T-helper 9 cell (primary cell): ENCODE measurements around the gene MYD88.

Experiments used
- DNase-seq: peaks from one replicate; pipeline ENCODE4 v3.0.0-alpha.2; 2020
- total RNA-seq, 2 donors: gene quantifications; one replicate each; lab custom pipeline; 2026; lab: John Stamatoyannopoulos, UW

The MYD88 gene
- total RNA-seq, result 27.3 to 44.1 reads per million in 2 donors

DNA sequence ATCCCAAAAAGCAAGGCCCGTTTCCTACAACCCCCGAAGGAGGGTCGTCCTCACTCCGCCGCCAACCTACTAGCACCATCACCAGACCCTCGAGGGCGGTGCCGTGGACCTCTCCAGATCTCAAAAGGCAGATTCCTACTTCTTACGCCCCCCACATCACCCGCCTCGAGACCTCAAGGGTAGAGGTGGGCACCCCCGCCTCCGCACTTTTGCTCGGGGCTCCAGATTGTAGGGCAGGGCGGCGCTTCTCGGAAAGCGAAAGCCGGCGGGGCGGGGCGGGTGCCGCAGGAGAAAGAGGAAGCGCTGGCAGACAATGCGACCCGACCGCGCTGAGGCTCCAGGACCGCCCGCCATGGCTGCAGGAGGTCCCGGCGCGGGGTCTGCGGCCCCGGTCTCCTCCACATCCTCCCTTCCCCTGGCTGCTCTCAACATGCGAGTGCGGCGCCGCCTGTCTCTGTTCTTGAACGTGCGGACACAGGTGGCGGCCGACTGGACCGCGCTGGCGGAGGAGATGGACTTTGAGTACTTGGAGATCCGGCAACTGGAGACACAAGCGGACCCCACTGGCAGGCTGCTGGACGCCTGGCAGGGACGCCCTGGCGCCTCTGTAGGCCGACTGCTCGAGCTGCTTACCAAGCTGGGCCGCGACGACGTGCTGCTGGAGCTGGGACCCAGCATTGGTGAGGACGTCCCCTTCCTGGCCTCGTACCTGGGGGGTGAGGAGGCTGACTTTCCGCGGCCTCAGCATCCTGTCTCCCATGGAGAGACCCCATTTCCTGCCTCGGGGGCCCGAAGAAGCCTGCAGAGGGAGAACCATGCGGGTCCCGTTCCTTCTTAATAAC, at the start of gene MYD88:
Gene MYD88, plus strand, starts transcription at position 313 of the 842 bp plus-strand sequence. Its CDS starts 40 bp downstream, at position 353.
- peak; percentile 78 for DNase-seq

DNA sequence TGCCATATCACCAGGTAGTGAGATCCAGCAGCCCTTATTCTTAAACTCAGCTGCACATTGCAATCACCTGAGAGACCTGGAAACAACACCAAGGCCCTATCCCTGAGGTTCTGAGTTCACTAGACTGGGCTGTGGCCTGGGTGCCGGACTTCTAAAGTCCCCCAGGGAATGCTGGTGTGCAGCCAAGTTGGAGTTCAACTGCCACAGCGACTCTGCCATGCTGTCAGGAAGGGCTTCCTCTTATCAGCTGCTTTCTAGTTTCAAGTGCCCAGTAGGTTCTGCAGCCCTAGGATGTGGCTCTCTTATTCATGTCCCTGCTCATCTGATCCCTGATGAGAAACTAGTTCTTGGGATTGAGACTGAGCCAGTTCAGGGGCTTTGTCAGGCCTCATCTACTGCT, 49.3 kb upstream of the MYD88 start:
- DNase-seq, result no peak

DNA sequence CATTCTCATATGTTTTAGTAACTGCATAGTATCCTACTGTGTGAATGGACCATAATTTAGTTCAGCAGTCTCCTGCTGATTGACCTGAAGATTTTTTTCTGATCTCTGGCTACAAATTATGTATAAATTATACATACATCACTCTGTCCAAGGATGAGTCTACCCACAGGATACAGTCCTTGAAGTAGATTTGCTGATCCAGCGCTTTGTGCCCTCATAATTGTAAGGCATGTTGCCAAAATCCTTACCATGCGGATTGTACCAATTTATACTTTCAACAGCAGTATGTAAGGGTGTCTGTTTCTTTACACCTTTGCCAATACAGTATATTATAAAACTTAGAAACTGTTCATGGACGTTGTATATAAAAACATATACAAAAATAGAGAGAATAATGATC, 48.0 kb upstream of the MYD88 start:
- no peak for DNase-seq

GRCh38 chr3:38094999-38095398, 43.5 kb upstream of the MYD88 start:
- DNase-seq, result no peak

DNA sequence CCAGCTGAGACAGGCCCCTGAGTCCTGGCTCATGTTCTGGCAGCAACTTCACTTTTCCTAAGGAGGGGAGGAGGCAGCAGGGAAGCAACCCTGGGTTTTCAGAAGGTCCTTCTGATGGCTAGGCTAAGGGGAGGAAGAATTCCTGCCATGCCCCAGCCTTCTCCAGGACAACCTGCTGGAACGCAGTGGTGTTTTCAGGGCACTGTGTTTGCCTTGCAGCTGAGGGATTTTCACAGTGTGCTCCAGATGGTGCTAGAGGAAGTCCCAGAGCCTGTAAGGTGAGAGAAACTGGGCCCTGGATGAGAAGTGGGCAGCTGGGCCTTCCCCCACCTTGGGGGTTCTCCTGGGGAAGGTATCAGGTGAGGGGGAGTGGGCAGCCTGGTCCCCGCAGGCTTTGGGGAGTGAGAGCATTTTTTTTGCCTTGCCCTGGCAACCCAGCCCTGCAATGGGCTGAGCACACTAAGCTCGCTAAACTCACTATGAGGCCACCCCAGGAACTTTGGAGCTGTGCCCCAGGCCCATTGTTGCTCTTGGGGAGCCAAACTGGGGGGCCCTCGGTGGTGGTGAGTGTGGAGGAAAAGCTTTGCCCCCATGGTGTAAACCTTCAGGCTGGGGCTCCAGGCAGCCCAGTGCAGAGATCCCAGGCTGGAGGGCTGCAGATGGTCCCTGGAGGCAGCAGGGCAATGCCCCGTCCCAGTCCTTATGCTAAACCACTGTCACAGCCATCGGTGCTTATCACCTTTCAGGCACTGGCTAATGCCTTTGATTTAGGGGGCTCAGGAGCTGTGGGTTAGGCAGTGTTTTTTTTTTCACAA, 42.6 kb upstream of the MYD88 start:
- no peak for DNase-seq

GRCh38 chr3:38097446-38098375, 40.8 kb upstream of the MYD88 start:
- no peak for DNase-seq

- DNase-seq, result no peak
Measured at GRCh38 chr3:38098376-38098723, 40.1 kb upstream of the MYD88 start.

DNA sequence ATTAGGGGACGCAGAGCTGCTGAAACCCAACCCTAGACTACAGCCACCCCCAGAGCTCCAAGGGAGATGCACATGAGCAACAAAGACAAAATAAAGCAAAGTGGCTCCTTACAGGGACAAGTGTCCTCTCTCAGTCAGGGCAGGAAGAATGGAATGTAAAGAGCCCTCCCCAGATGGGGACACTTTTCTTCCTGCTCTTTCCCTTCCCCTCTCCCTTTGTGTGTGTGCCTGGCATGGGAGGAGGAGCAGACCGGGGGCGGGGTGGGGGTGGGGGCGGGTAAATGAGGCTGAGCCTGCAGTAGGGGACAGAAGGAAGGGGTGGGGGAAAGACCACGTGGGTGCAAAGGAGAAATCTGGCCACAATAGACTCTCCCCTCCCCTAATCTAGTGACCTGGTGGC, 38.9 kb upstream of the MYD88 start:
- no peak for DNase-seq

DNA sequence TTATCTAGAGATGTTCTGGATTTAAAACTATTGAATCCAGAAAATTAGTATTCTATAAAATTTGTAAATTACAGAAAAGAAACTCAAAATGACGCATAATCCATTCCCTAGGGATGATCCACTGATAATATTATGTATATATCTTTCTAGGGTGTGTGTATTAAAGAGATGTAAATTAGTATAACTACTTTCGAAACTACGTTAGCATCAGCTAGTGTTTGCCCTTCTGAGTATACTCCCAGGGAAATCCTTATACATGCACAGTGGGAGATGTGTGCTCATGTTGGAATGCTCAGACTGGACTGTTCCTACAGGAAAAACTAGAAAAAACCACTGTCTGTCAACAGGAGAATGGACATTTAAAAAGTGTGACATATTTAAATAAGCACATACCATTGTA, 38.0 kb upstream of the MYD88 start:
- no peak for DNase-seq

DNA sequence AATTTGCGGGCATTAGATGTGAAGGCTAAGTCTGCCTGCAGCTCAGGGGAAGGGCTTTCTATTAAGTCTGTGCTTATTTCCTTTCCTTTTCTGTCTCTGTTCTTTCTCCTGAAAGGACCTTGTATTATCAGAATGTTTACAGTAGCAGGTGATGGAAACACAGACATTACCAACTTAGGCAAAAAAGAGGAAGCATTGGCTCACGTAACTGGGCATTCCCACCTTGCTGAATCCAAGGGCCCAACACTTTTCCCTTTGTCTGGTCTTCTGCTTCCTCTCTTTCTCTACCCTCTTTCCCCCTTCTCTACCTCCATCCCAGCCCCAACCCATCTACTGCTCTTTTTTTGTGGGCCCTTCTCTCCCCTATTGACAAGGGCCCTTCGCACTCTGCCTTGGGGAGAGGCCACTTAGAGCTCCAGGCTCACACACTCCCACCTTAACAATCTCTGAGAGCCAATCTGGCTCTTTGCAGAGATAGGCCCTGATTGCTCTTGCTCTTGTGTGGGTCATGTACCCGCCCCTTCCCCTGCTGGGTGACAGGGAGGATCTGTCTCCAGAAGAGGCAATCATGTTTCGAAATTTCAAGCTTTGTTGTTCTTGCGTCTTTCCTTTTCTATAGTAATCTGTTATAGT, 36.5 kb upstream of the MYD88 start:
- DNase-seq, result no peak

GRCh38 chr3:38102444-38102814, 36.0 kb upstream of the MYD88 start:
- DNase-seq, result no peak

GRCh38 chr3:38105525-38105924, 32.9 kb upstream of the MYD88 start:
- DNase-seq, result no peak

- no peak for DNase-seq
Measured at GRCh38 chr3:38107911-38108648, 30.4 kb upstream of the MYD88 start.

DNA sequence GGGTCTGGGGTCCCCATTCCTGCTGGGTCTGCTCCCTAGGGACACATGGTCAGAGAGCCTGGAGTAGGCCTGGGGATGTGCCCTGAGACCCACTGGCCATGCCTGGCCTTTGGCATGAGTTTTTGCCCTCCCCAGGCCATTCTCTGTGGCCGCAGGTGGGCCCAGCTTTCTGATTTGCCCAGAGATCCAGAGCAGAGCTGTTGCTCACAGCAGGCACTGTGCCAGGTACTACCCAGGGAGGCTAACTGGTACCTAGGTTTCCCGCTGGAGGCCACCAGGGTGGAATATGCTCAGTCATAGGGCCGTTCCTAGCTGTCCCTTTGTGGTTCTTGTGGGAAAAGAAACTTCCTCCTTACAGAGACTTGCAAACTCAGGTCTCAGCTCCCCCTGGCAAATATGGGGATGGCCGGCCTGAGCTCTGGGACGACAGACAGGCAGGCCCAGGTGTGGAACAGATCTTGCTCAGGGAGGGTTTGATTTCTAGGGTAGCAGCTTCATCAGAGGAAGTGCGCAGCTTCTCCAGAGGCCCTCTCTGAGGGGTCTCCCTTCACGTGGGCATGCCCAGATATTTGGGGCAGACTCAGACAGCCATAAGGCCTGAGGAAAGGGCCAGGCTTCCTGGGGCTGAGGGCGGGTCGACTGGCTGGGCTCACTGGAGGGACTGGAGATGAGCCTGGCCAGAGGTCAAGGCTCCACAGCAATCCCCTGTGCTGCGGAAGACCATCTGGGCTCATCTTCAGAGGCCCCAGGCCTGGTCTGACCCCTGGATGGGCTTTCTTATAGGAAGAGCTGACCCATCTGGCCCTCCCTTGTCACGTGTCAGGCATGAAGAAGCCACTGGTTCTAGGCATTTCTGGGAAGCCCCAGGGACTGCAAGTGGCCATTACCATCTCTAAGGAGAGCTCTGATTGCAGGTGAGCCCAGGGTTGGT, 29.5 kb upstream of the MYD88 start:
- no peak for DNase-seq

GRCh38 chr3:38109580-38110313, 28.7 kb upstream of the MYD88 start:
- DNase-seq, result no peak

- no peak for DNase-seq
Measured at GRCh38 chr3:38110314-38111050, 28.0 kb upstream of the MYD88 start.

DNA sequence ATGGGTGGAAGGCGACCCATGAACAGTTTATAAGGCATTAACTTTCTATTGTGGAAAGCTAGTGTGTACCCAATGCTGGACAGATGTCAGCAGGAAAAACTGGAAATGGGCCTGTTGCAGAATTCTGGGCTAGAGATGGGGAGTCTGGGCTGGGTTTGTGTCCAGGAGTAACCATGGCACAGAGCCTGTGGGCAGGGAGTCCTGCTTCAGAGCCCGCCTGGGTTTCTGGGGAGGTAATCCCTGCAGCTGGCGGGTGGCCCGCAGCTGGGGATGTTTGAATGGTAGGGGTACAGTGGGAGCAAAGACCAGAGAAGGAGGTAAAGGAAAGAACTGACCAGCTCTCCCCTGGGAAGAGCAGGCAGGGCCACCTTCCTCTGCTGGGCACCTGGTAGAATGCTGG, 27.3 kb upstream of the MYD88 start:
- no peak for DNase-seq

GRCh38 chr3:38111696-38112377, 26.6 kb upstream of the MYD88 start:
- no peak for DNase-seq

GRCh38 chr3:38112378-38112761, 26.1 kb upstream of the MYD88 start:
- DNase-seq, result no peak
